COLO668 (cell line): ENCODE data around the gene SLC13A3.

Experiments used
- DNase-seq: peaks from one replicate; lab custom pipeline; 2025; ENCODE audit not compliant: unreplicated experiment; lab: John Stamatoyannopoulos, UW

The SLC13A3 gene

GRCh38 chr20:46651091-46651962, at the start of gene SLC13A3:
SLC13A3 (minus strand) TSS chr20:46651459; CDS start chr20:46651421, 38 bp downstream.
- no peak for DNase-seq

- DNase-seq = no peak
Observed at GRCh38 chr20:46701057-46701456, 49.8 kb upstream of the SLC13A3 start.

GRCh38 chr20:46700481-46700880, 49.2 kb upstream of the SLC13A3 start:
- no peak for DNase-seq

GRCh38 chr20:46699651-46700359, 48.5 kb upstream of the SLC13A3 start:
- DNase-seq = peak; percentile 18

- DNase-seq = no peak
Observed at GRCh38 chr20:46698788-46699187, 47.5 kb upstream of the SLC13A3 start.

GRCh38 chr20:46696791-46697279, 45.6 kb upstream of the SLC13A3 start:
- DNase-seq = no peak

GRCh38 chr20:46695892-46696291, 44.6 kb upstream of the SLC13A3 start:
- DNase-seq = peak; percentile 21

GRCh38 chr20:46694484-46694883, 43.2 kb upstream of the SLC13A3 start:
- no peak for DNase-seq

GRCh38 chr20:46691196-46691595, 39.9 kb upstream of the SLC13A3 start:
- no peak for DNase-seq

GRCh38 chr20:46690219-46691106, 39.2 kb upstream of the SLC13A3 start:
- no peak for DNase-seq

- DNase-seq = no peak
Observed at GRCh38 chr20:46689754-46690085, 38.5 kb upstream of the SLC13A3 start.

- DNase-seq = peak; percentile 87
Observed at GRCh38 chr20:46689082-46689753, 38.0 kb upstream of the SLC13A3 start, which contains the start of gene TP53RK. TP53RK (minus strand) TSS chr20:46689444; CDS start chr20:46689414, 30 bp downstream.

- DNase-seq = no peak
Observed at GRCh38 chr20:46688151-46689081, 37.2 kb upstream of the SLC13A3 start.

GRCh38 chr20:46683939-46684750, 32.9 kb upstream of the SLC13A3 start:
- DNase-seq = no peak

GRCh38 chr20:46683668-46683938, 32.3 kb upstream of the SLC13A3 start:
- DNase-seq = no peak

GRCh38 chr20:46683011-46683667, 31.9 kb upstream of the SLC13A3 start:
- no peak for DNase-seq

- DNase-seq = no peak
Observed at GRCh38 chr20:46682063-46682821, 31.0 kb upstream of the SLC13A3 start.
